ENCODE results near the gene IKZF1.

IKZF1 gene

GRCh38 chr7:50268223-50268622 is 36.3 kb upstream of the IKZF1 start:
- H3K9ac ChIP-seq = no peak overlapping the region
- no peak overlapping the region for H3K27ac ChIP-seq
- no peaks in the 10 kb centered on the region for H3K79me2 ChIP-seq (ENCODE audit: insufficient read depth, low read depth)
- H3K4me2 ChIP-seq = no peak overlapping the region
- no peak overlapping the region for H3K4me3 ChIP-seq (IDR thresholded peaks at IDR 0.05; ENCODE audit: insufficient read depth, low read depth, low read length)
- no peak overlapping the region for H2AFZ ChIP-seq (ENCODE audit: low read depth)
- TF ChIP-seq CTCF (conservative IDR thresholded peaks at IDR 0.05; ENCODE audit: low read depth, low read length) = no peak
- peaks cover 26% of the 10 kb centered on the region for H3K4me1 ChIP-seq (ENCODE audit: low read depth, poor library complexity, severe bottlenecking)
- no peaks in the 10 kb centered on the region for H4K20me1 ChIP-seq (ENCODE audit: insufficient read depth)
- H3K27me3 ChIP-seq (ENCODE audit: insufficient read depth, low read depth) = no peaks in the 10 kb centered on the region
- H3K36me3 ChIP-seq (ENCODE audit: insufficient read depth) = no peaks in the 10 kb centered on the region

GRCh38 chr7:50268990-50269389 is 35.5 kb upstream of the IKZF1 start:
- Histone ChIP-seq H3K36me3 (ENCODE audit: insufficient read depth) (no peaks in the 10 kb centered on the region), H2AFZ (ENCODE audit: low read depth) (no peak overlapping the region), H3K4me1 (ENCODE audit: low read depth, poor library complexity, severe bottlenecking) (peaks cover 25% of the 10 kb centered on the region), H4K20me1 (ENCODE audit: insufficient read depth) (no peaks in the 10 kb centered on the region), H3K27me3 (ENCODE audit: insufficient read depth, low read depth) (no peaks in the 10 kb centered on the region), H3K9ac (no peak overlapping the region), H3K79me2 (ENCODE audit: insufficient read depth, low read depth) (no peaks in the 10 kb centered on the region), H3K4me2 (no peak overlapping the region), H3K27ac (no peak overlapping the region), H3K4me3 (IDR thresholded peaks at IDR 0.05; ENCODE audit: insufficient read depth, low read depth, low read length) (no peak overlapping the region)
- TF ChIP-seq CTCF (conservative IDR thresholded peaks at IDR 0.05; ENCODE audit: low read depth, low read length) = no peak

- Histone ChIP-seq H3K27ac (no peak overlapping the region), H3K4me1 (ENCODE audit: low read depth, poor library complexity, severe bottlenecking) (peaks cover 12% of the 10 kb centered on the region), H3K79me2 (ENCODE audit: insufficient read depth, low read depth) (no peaks in the 10 kb centered on the region), H4K20me1 (ENCODE audit: insufficient read depth) (no peaks in the 10 kb centered on the region), H3K4me3 (IDR thresholded peaks at IDR 0.05; ENCODE audit: insufficient read depth, low read depth, low read length) (no peak overlapping the region), H3K9ac (no peak overlapping the region), H2AFZ (ENCODE audit: low read depth) (no peak overlapping the region), H3K27me3 (ENCODE audit: insufficient read depth, low read depth) (no peaks in the 10 kb centered on the region), H3K4me2 (no peak overlapping the region), H3K36me3 (ENCODE audit: insufficient read depth) (no peaks in the 10 kb centered on the region)
- TF ChIP-seq CTCF (conservative IDR thresholded peaks at IDR 0.05; ENCODE audit: low read depth, low read length) = no peak
Measured at GRCh38 chr7:50270531-50271018, 33.9 kb upstream of the IKZF1 start.

- H4K20me1 ChIP-seq (ENCODE audit: insufficient read depth) = no peaks in the 10 kb centered on the region
- H2AFZ ChIP-seq (ENCODE audit: low read depth) = no peak overlapping the region
- no peaks in the 10 kb centered on the region for H3K4me1 ChIP-seq (ENCODE audit: low read depth, poor library complexity, severe bottlenecking)
- no peak overlapping the region for H3K27ac ChIP-seq
- H3K4me2 ChIP-seq = no peak overlapping the region
- no peaks in the 10 kb centered on the region for H3K36me3 ChIP-seq (ENCODE audit: insufficient read depth)
- no peaks in the 10 kb centered on the region for H3K27me3 ChIP-seq (ENCODE audit: insufficient read depth, low read depth)
- no peak overlapping the region for H3K9ac ChIP-seq
- H3K4me3 ChIP-seq (IDR thresholded peaks at IDR 0.05; ENCODE audit: insufficient read depth, low read depth, low read length) = no peak overlapping the region
- TF ChIP-seq CTCF (conservative IDR thresholded peaks at IDR 0.05; ENCODE audit: low read depth, low read length) = no peak
- no peaks in the 10 kb centered on the region for H3K79me2 ChIP-seq (ENCODE audit: insufficient read depth, low read depth)
Measured at GRCh38 chr7:50272808-50273207, 31.7 kb upstream of the IKZF1 start.
